ENCODE measurements around the gene VAPA.

VAPA gene

GRCh38 chr18:9952633-9953416 lies 39.0 kb downstream of the VAPA start:
- TF ChIP-seq ZFX (IDR thresholded peaks at IDR 0.05; ENCODE audit: borderline replicate concordance) (no peak), CTCF (IDR thresholded peaks at IDR 0.05) (no peak)

GRCh38 chr18:9958861-9959399 lies 45.1 kb downstream of the VAPA start:
- H3K27ac ChIP-seq: no peak overlapping the region
- TF ChIP-seq CTCF (IDR thresholded peaks at IDR 0.05) (no peak), ZFX (IDR thresholded peaks at IDR 0.05; ENCODE audit: borderline replicate concordance) (no peak)

More at GRCh38 chr18:9952633-9953416, 39.0 kb downstream of the VAPA start:
- H3K27ac ChIP-seq: no peak overlapping the region

- H3K27ac ChIP-seq: no peak overlapping the region
Measured at GRCh38 chr18:9959564-9959963, 45.7 kb downstream of the VAPA start.

GRCh38 chr18:9960258-9960904 lies 46.6 kb downstream of the VAPA start:
- TF ChIP-seq CTCF (IDR thresholded peaks at IDR 0.05) (no peak), ZFX (IDR thresholded peaks at IDR 0.05; ENCODE audit: borderline replicate concordance) (no peak)
- H3K27ac ChIP-seq: no peak overlapping the region

More at GRCh38 chr18:9959564-9959963, 45.7 kb downstream of the VAPA start:
- TF ChIP-seq CTCF (IDR thresholded peaks at IDR 0.05) (no peak), ZFX (IDR thresholded peaks at IDR 0.05; ENCODE audit: borderline replicate concordance) (no peak)

- H3K27ac ChIP-seq: no peak overlapping the region
- TF ChIP-seq CTCF (IDR thresholded peaks at IDR 0.05) (no peak), ZFX (IDR thresholded peaks at IDR 0.05; ENCODE audit: borderline replicate concordance) (no peak)
Measured at GRCh38 chr18:9961041-9961440, 47.2 kb downstream of the VAPA start.

GRCh38 chr18:9965711-9966624 lies 52.2 kb downstream of the VAPA start:
- no peak overlapping the region for H3K27ac ChIP-seq
- no peak for TF ChIP-seq ZFX (IDR thresholded peaks at IDR 0.05; ENCODE audit: borderline replicate concordance)
- no peak for TF ChIP-seq CTCF (IDR thresholded peaks at IDR 0.05)

Measured in 22Rv1 (cell line).